Measurements from ENCODE around the gene FHDC1.
A peak's percentile ranks its signal among the peaks of the same experiment; 100 is the strongest.

The FHDC1 gene

GRCh38 chr4:153023692-153024394 lies 87.7 kb downstream of the FHDC1 start:
- no peak overlapping the region for H3K27ac ChIP-seq (ENCODE audit: low read depth, low read length)
- no peak overlapping the region for H3K4me3 ChIP-seq (ENCODE audit: low read depth, low read length)
- no peaks in the 10 kb centered on the region for H3K36me3 ChIP-seq (ENCODE audit: control insufficient read depth, insufficient read depth, low read length)
- H3K9me3 ChIP-seq (ENCODE audit: control insufficient read depth, insufficient read depth, low read length), result peaks cover 5% of the 10 kb centered on the region; the same call in 1 of the 2 replicates
- no peak overlapping the region for H3K9ac ChIP-seq (ENCODE audit: low read depth, low read length)
- H3K4me1 ChIP-seq (ENCODE audit: control insufficient read depth, insufficient read depth, low read length), result peaks cover 2% of the 10 kb centered on the region; the same call in 1 of the 2 replicates
- H3K27me3 ChIP-seq (ENCODE audit: control insufficient read depth, insufficient read depth, low read length), result no peaks in the 10 kb centered on the region

GRCh38 chr4:153024466-153024865 lies 88.3 kb downstream of the FHDC1 start:
- Histone ChIP-seq H3K9ac (ENCODE audit: low read depth, low read length) (no peak overlapping the region), H3K9me3 (ENCODE audit: control insufficient read depth, insufficient read depth, low read length) (peaks cover 11% of the 10 kb centered on the region), H3K36me3 (ENCODE audit: control insufficient read depth, insufficient read depth, low read length) (no peaks in the 10 kb centered on the region), H3K4me1 (ENCODE audit: control insufficient read depth, insufficient read depth, low read length) (peaks cover 2% of the 10 kb centered on the region; the same call in 1 of the 2 replicates), H3K27me3 (ENCODE audit: control insufficient read depth, insufficient read depth, low read length) (no peaks in the 10 kb centered on the region), H3K27ac (ENCODE audit: low read depth, low read length) (no peak overlapping the region), H3K4me3 (ENCODE audit: low read depth, low read length) (no peak overlapping the region)

- Histone ChIP-seq H3K4me1 (ENCODE audit: control insufficient read depth, insufficient read depth, low read length) (peaks cover 2% of the 10 kb centered on the region; the same call in 1 of the 2 replicates), H3K4me3 (ENCODE audit: low read depth, low read length) (no peak overlapping the region), H3K36me3 (ENCODE audit: control insufficient read depth, insufficient read depth, low read length) (no peaks in the 10 kb centered on the region), H3K9ac (ENCODE audit: low read depth, low read length) (no peak overlapping the region), H3K27me3 (ENCODE audit: control insufficient read depth, insufficient read depth, low read length) (no peaks in the 10 kb centered on the region), H3K9me3 (ENCODE audit: control insufficient read depth, insufficient read depth, low read length) (peaks cover 17% of the 10 kb centered on the region), H3K27ac (ENCODE audit: low read depth, low read length) (no peak overlapping the region)
These were observed 89.3 kb downstream of the FHDC1 start for GRCh38 chr4:153025406-153025805.

GRCh38 chr4:153026591-153027346 lies 90.6 kb downstream of the FHDC1 start:
- Histone ChIP-seq H3K9me3 (ENCODE audit: control insufficient read depth, insufficient read depth, low read length) (peaks cover 17% of the 10 kb centered on the region), H3K4me1 (ENCODE audit: control insufficient read depth, insufficient read depth, low read length) (peaks cover 2% of the 10 kb centered on the region; the same call in 1 of the 2 replicates)

GRCh38 chr4:153027866-153028265 lies 91.7 kb downstream of the FHDC1 start:
- peaks cover 17% of the 10 kb centered on the region for H3K9me3 ChIP-seq (ENCODE audit: control insufficient read depth, insufficient read depth, low read length)

More at GRCh38 chr4:153026591-153027346, 90.6 kb downstream of the FHDC1 start:
- H3K9ac ChIP-seq (ENCODE audit: low read depth, low read length), result no peak overlapping the region
- H3K36me3 ChIP-seq (ENCODE audit: control insufficient read depth, insufficient read depth, low read length), result no peaks in the 10 kb centered on the region
- H3K27ac ChIP-seq (ENCODE audit: low read depth, low read length), result no peak overlapping the region
- no peak overlapping the region for H3K4me3 ChIP-seq (ENCODE audit: low read depth, low read length)
- no peaks in the 10 kb centered on the region for H3K27me3 ChIP-seq (ENCODE audit: control insufficient read depth, insufficient read depth, low read length)

GRCh38 chr4:153028535-153028934 lies 92.4 kb downstream of the FHDC1 start:
- H3K27ac ChIP-seq (ENCODE audit: low read depth, low read length), result peak overlapping the region; percentile 73
- no peaks in the 10 kb centered on the region for H3K36me3 ChIP-seq (ENCODE audit: control insufficient read depth, insufficient read depth, low read length)
- H3K4me1 ChIP-seq (ENCODE audit: control insufficient read depth, insufficient read depth, low read length), result peaks cover 2% of the 10 kb centered on the region; the same call in 1 of the 2 replicates
- H3K9ac ChIP-seq (ENCODE audit: low read depth, low read length), result no peak overlapping the region
- H3K9me3 ChIP-seq (ENCODE audit: control insufficient read depth, insufficient read depth, low read length), result peaks cover 17% of the 10 kb centered on the region
- no peak overlapping the region for H3K4me3 ChIP-seq (ENCODE audit: low read depth, low read length)
- H3K27me3 ChIP-seq (ENCODE audit: control insufficient read depth, insufficient read depth, low read length), result no peaks in the 10 kb centered on the region

More at GRCh38 chr4:153027866-153028265, 91.7 kb downstream of the FHDC1 start:
- Histone ChIP-seq H3K9ac (ENCODE audit: low read depth, low read length) (no peak overlapping the region), H3K27ac (ENCODE audit: low read depth, low read length) (no peak overlapping the region), H3K4me1 (ENCODE audit: control insufficient read depth, insufficient read depth, low read length) (peaks cover 2% of the 10 kb centered on the region; the same call in 1 of the 2 replicates), H3K27me3 (ENCODE audit: control insufficient read depth, insufficient read depth, low read length) (no peaks in the 10 kb centered on the region), H3K36me3 (ENCODE audit: control insufficient read depth, insufficient read depth, low read length) (no peaks in the 10 kb centered on the region), H3K4me3 (ENCODE audit: low read depth, low read length) (no peak overlapping the region)
